ENCODE data around the gene VILL.

DNA sequence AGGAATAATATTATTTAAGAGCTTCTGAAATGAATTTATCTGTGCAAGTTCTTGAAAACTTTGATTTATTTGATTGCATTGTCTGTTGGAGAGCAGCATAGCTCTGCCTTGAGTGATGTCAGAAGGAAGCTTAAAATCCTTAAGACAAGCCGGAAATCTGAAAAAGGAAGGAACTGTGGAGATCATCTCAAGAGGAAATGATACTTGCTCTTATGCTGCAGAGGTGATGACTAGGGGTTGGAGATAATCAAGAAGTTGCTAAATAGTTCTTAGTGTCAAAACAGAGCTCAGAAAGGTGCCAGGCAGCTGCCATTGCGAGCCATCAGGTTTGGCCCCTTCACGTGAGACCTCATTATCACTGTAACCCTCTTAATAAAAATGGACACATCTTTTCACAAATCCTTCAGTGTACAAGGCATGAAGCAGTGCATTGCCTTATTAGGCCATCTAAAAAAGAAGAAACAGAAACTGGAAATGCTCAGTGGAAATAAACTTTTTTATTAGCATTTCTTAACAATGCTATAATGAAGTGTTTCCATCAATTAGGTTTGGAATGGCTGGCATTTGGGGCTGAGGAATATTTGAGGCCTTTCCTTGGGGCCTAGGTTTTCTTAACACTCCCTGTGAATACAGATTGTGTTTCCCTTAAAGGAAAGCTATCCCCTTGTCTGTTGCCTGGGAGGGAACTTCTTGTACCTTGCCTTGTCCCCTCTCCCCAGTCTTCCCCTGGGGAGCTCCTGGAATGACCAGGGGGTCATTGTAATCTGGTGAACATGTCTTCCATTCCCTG is 34.5 kb upstream of the VILL start:
- TF ChIP-seq POLR2A (IDR thresholded peaks at IDR 0.05) = no peak
- TF ChIP-seq, protein P1, sequence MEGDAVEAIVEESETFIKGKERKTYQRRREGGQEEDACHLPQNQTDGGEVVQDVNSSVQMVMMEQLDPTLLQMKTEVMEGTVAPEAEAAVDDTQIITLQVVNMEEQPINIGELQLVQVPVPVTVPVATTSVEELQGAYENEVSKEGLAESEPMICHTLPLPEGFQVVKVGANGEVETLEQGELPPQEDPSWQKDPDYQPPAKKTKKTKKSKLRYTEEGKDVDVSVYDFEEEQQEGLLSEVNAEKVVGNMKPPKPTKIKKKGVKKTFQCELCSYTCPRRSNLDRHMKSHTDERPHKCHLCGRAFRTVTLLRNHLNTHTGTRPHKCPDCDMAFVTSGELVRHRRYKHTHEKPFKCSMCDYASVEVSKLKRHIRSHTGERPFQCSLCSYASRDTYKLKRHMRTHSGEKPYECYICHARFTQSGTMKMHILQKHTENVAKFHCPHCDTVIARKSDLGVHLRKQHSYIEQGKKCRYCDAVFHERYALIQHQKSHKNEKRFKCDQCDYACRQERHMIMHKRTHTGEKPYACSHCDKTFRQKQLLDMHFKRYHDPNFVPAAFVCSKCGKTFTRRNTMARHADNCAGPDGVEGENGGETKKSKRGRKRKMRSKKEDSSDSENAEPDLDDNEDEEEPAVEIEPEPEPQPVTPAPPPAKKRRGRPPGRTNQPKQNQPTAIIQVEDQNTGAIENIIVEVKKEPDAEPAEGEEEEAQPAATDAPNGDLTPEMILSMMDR (IDR thresholded peaks at IDR 0.05) = no peak
